Natural killer cell (primary cell): Measurements from ENCODE around the gene ANKAR. TPM values are rescaled to one million over a fixed set of nuclear protein-coding genes. Genes with fewer than 3 reads are reported as not detected.

ENCODE experiments used
- ATAC-seq, 3 donors: fragments of 150-1000 bp in 2 of 3; fragments of 200-7000 bp in 1 of 3; cut with Tn5 transposase; 1 replicate in 1 of 3; 2 replicates in 2 of 3; pipeline ENCODE4 v1.10.0; 2021; ENCODE audit warnings: mild to moderate bottlenecking in 2 of 3, moderate library complexity in 2 of 3
- DNase-seq, 2 donors: peaks; one replicate each; pipeline versions ENCODE4 v3.0.0 to v3.0.0-alpha.2; 2013 to 2021; ENCODE audit warnings: mixed read lengths in 1 of 2
- H3K27ac ChIP-seq: one replicate; pipeline ENCODE4 v1.5.1; 2013; ENCODE audit warnings: mild to moderate bottlenecking, low read length
- H3K27me3 ChIP-seq: one replicate; pipeline ENCODE4 v1.6.1; 2013; ENCODE audit warnings: low read length; ENCODE audit not compliant: control insufficient read depth, insufficient read depth
- H3K36me3 ChIP-seq: one replicate; pipeline ENCODE4 v1.6.1; 2013; ENCODE audit warnings: low read length; ENCODE audit not compliant: control insufficient read depth, insufficient read depth
- H3K4me1 ChIP-seq: one replicate; pipeline ENCODE4 v1.6.1; 2013; ENCODE audit warnings: low read length; ENCODE audit not compliant: control insufficient read depth, insufficient read depth
- H3K4me3 ChIP-seq: one replicate; pipeline ENCODE4 v1.5.1; 2013; ENCODE audit warnings: low read length
- H3K9me3 ChIP-seq: one replicate; pipeline ENCODE4 v1.6.1; 2013; ENCODE audit warnings: low read length; ENCODE audit not compliant: control insufficient read depth, insufficient read depth
- H3K27ac Mint-ChIP-seq, 2 donors: one replicate each; pipeline ENCODE4 v1.8.0; 2022; ENCODE audit warnings: mild to moderate bottlenecking in 2 of 2, mixed read lengths in 2 of 2, moderate library complexity in 1 of 2
- H3K27me3 Mint-ChIP-seq, 2 donors: one replicate each; pipeline ENCODE4 v1.8.0; 2022; ENCODE audit warnings: low read depth in 2 of 2, mixed read lengths in 2 of 2
- H3K36me3 Mint-ChIP-seq: one replicate; pipeline ENCODE4 v1.8.0; 2022; ENCODE audit warnings: mixed read lengths
- H3K4me1 Mint-ChIP-seq, 2 donors: one replicate each; pipeline ENCODE4 v1.8.0; 2022; ENCODE audit warnings: mixed read lengths in 2 of 2
- H3K4me3 Mint-ChIP-seq: one replicate; pipeline ENCODE4 v1.8.0; 2022; ENCODE audit warnings: mild to moderate bottlenecking, moderate library complexity, mixed read lengths
- H3K9me3 Mint-ChIP-seq, 2 donors: one replicate each; pipeline ENCODE4 v1.8.0; 2022; ENCODE audit warnings: mixed read lengths in 2 of 2
- WGBS: methylation state at CpG from one replicate; pipeline ENCODE4 v1.1.7; 2013; ENCODE audit warnings: missing lambda C conversion rate; ENCODE audit not compliant: insufficient coverage; 5-methylcytosine and 5-hydroxymethylcytosine counted together
- intact Hi-C: fragments of 100-400 bp; cut with micrococcal nuclease; formaldehyde crosslinking; loops from one replicate; pipeline ENCODE4 v1.14.2; 2022
- total RNA-seq, 4 donors: library from RNA; stranded (reverse); fragments of 120-200 nt in 1 of 4; gene quantifications; one replicate each; pipeline versions ENCODE4 v1.2.3 to v1.2.4, GENCODE V29; 2013 to 2022
- TF ChIP-seq, protein P1 (sequence below): fragments of 200-600 bp; IDR thresholded peaks from one replicate; pipeline ENCODE4 v1.8.0; 2022; ENCODE audit warnings: antibody characterized with exemption

Gene ANKAR
- total RNA-seq, 3 donors from 2014 or later (not counting 1 experiment from before 2014, with no cell fraction given) = 12.9 to 18.0 (median 17.4) TPM

- no peaks in the 10 kb centered on the region for H3K27me3 ChIP-seq
- Mint-ChIP-seq H3K9me3 (no peaks in the 10 kb centered on the region), H3K4me3 (no peak overlapping the region), H3K27ac (no peak overlapping the region), H3K4me1 (no peaks in the 10 kb centered on the region), H3K27me3 (peaks cover 0 to 9% of the 10 kb centered on the region in 2 donors), H3K36me3 (no peaks in the 10 kb centered on the region)
- 62% methylated on average over 3 of the region's 3 CpGs for WGBS
- TF ChIP-seq, protein P1, sequence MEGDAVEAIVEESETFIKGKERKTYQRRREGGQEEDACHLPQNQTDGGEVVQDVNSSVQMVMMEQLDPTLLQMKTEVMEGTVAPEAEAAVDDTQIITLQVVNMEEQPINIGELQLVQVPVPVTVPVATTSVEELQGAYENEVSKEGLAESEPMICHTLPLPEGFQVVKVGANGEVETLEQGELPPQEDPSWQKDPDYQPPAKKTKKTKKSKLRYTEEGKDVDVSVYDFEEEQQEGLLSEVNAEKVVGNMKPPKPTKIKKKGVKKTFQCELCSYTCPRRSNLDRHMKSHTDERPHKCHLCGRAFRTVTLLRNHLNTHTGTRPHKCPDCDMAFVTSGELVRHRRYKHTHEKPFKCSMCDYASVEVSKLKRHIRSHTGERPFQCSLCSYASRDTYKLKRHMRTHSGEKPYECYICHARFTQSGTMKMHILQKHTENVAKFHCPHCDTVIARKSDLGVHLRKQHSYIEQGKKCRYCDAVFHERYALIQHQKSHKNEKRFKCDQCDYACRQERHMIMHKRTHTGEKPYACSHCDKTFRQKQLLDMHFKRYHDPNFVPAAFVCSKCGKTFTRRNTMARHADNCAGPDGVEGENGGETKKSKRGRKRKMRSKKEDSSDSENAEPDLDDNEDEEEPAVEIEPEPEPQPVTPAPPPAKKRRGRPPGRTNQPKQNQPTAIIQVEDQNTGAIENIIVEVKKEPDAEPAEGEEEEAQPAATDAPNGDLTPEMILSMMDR = no peak
- no peaks in the 10 kb centered on the region for H3K9me3 ChIP-seq
- H3K4me3 ChIP-seq = no peak overlapping the region
- no peak for DNase-seq
- intact Hi-C loops = no loop called here
- H3K27ac ChIP-seq = no peak overlapping the region
- no peak for ATAC-seq
- H3K4me1 ChIP-seq = no peaks in the 10 kb centered on the region
- no peaks in the 10 kb centered on the region for H3K36me3 ChIP-seq
These were observed 35.4 kb upstream of the ANKAR start for GRCh38 chr2:189639007-189639609.

- no peak for ATAC-seq
- H3K27me3 Mint-ChIP-seq = peaks cover 0 to 3% of the 10 kb centered on the region in 2 donors
- Histone ChIP-seq H3K9me3 (no peaks in the 10 kb centered on the region), H3K27me3 (no peaks in the 10 kb centered on the region), H3K4me1 (no peaks in the 10 kb centered on the region), H3K4me3 (no peak overlapping the region), H3K27ac (no peak overlapping the region), H3K36me3 (no peaks in the 10 kb centered on the region)
- no peak for DNase-seq
- no peak overlapping the region for H3K4me3 Mint-ChIP-seq
- intact Hi-C loops = no loop called here
- 93% methylated on average over 1 of the region's 1 CpG for WGBS
- H3K9me3 Mint-ChIP-seq = no peaks in the 10 kb centered on the region
- H3K36me3 Mint-ChIP-seq = no peaks in the 10 kb centered on the region
- H3K27ac Mint-ChIP-seq = no peak overlapping the region
- TF ChIP-seq, protein P1 = no peak
- H3K4me1 Mint-ChIP-seq = no peaks in the 10 kb centered on the region
These were observed 33.5 kb upstream of the ANKAR start for GRCh38 chr2:189641002-189641401.

DNA sequence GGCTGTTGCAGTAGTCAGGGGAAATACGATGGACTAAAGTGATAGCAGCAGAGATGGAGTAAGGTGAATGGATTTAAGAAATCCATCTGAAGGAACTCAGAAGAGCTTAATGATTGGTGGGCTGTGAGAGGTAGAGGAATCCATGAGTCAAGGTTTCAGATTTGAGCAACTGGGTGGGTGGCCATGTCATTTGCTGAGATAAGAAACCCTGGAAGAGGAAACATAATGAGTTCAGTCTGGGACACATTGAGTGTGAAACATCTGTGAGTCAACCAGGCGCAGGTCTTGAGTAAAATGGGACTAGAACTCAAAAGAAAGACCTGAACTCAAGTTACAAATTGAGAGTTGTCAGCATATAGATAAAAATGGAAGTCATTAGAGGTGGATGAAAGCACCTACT is 32.9 kb upstream of the ANKAR start:
- H3K27ac Mint-ChIP-seq = no peak overlapping the region
- intact Hi-C loops = no loop called here
- H3K4me1 Mint-ChIP-seq = no peaks in the 10 kb centered on the region
- no peaks in the 10 kb centered on the region for H3K9me3 Mint-ChIP-seq
- Histone ChIP-seq H3K9me3 (no peaks in the 10 kb centered on the region), H3K4me1 (no peaks in the 10 kb centered on the region), H3K4me3 (no peak overlapping the region), H3K36me3 (no peaks in the 10 kb centered on the region), H3K27ac (no peak overlapping the region), H3K27me3 (no peaks in the 10 kb centered on the region)
- H3K4me3 Mint-ChIP-seq = no peak overlapping the region
- DNase-seq (no peak), ATAC-seq (no peak)
- TF ChIP-seq, protein P1 = no peak
- WGBS = 84% methylated on average over 2 of the region's 2 CpGs
- H3K27me3 Mint-ChIP-seq = peaks cover 0 to 7% of the 10 kb centered on the region in 2 donors
- H3K36me3 Mint-ChIP-seq = no peaks in the 10 kb centered on the region

- no peak overlapping the region for H3K4me3 ChIP-seq
- H3K9me3 ChIP-seq = no peaks in the 10 kb centered on the region
- H3K4me1 Mint-ChIP-seq = no peaks in the 10 kb centered on the region
- no peak overlapping the region for H3K27ac Mint-ChIP-seq
- TF ChIP-seq, protein P1 = no peak
- H3K36me3 ChIP-seq = no peaks in the 10 kb centered on the region
- H3K27me3 Mint-ChIP-seq = peaks cover 0 to 7% of the 10 kb centered on the region in 2 donors
- no peaks in the 10 kb centered on the region for H3K27me3 ChIP-seq
- ATAC-seq (no peak), DNase-seq (no peak)
- no peak overlapping the region for H3K27ac ChIP-seq
- H3K4me3 Mint-ChIP-seq = no peak overlapping the region
- intact Hi-C loops = no loop called here
- H3K4me1 ChIP-seq = no peaks in the 10 kb centered on the region
- no peaks in the 10 kb centered on the region for H3K36me3 Mint-ChIP-seq
- H3K9me3 Mint-ChIP-seq = no peaks in the 10 kb centered on the region
These were observed 27.9 kb upstream of the ANKAR start for GRCh38 chr2:189646521-189646920.
